Measurements from ENCODE around the gene GHRH. TPM values are rescaled to one million over a fixed set of nuclear protein-coding genes. Genes with fewer than 3 reads are reported as not detected.

GHRH gene
- total RNA-seq, result not detected in 2 replicates

GRCh38 chr20:37261714-37262113 is at the start of gene GHRH:
Gene GHRH, minus strand, starts transcription at chr20:37261814. Its CDS starts 4,925 bp downstream, at chr20:37256889.

Other genes with a start within 250 kb of the GHRH start
- gene RBL1, start 165.8 kb downstream of the GHRH start, total RNA-seq, result 7.8 and 8.6 TPM in 2 replicates
- 165 and 198 TPM in 2 replicates for gene RPN2, start 82.5 kb downstream of the GHRH start, total RNA-seq
- gene MROH8, start 82.3 kb downstream of the GHRH start, total RNA-seq, result 0.38 and 0.45 TPM in 2 replicates
- gene MANBAL, start 27.8 kb upstream of the GHRH start, total RNA-seq, result 11.9 and 16.0 TPM in 2 replicates
- 15.1 and 18.9 TPM in 2 replicates for gene SRC, start 84.3 kb upstream of the GHRH start, total RNA-seq